HUES64 (cell line): ENCODE results near the gene ADCY2.

Experiments
- H3K27ac ChIP-seq: 2 replicates; pipeline ENCODE4 v1.7.0; 2013; ENCODE audit warnings: low read depth, low read length, inconsistent platforms
- H3K27me3 ChIP-seq: 2 replicates; pipeline ENCODE4 v1.6.1; 2013; ENCODE audit warnings: mild to moderate bottlenecking, low read length; ENCODE audit not compliant: insufficient read depth
- H3K36me3 ChIP-seq: 2 replicates; pipeline ENCODE4 v1.6.1; 2013; ENCODE audit warnings: mild to moderate bottlenecking, low read length; ENCODE audit not compliant: insufficient read depth
- H3K4me1 ChIP-seq: 2 replicates; pipeline ENCODE4 v1.6.1; 2013; ENCODE audit warnings: mild to moderate bottlenecking, low read length, moderate library complexity; ENCODE audit not compliant: insufficient read depth
- H3K4me3 ChIP-seq: 2 replicates; pipeline ENCODE4 v1.5.1; 2013; ENCODE audit warnings: mild to moderate bottlenecking, low read length, moderate library complexity
- H3K9ac ChIP-seq: 2 replicates; pipeline ENCODE4 v1.6.1; 2013; ENCODE audit warnings: mild to moderate bottlenecking, low read depth, low read length
- H3K9me3 ChIP-seq: 2 replicates; pipeline ENCODE4 v1.6.1; 2013; ENCODE audit warnings: low read depth, low read length; ENCODE audit not compliant: insufficient read depth
- WGBS: fragments of 150-250, 120-280 bp; methylation state at CpG from one replicate; pipeline ENCODE4 v1.1.7; 2013; ENCODE audit warnings: missing lambda C conversion rate; 5-methylcytosine and 5-hydroxymethylcytosine counted together

The ADCY2 gene

DNA sequence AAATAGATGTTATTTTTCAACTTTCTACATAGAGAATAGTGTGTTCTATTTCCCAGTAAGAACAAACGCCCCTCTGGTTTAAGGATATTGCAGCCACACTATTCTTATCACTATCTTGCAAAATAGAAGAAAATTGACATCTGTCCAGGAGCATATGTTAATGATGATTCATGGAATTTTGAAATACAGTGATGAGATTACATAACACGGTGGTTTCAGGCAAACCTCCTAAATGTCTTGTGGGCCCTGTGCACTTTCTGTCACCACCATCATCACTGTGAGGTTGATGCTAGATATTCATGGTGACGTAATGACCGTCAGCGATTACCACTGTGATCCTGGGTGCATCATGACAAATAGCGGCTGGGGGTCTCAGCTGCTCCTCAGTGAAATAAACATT, 406.9 kb downstream of the ADCY2 start:
- WGBS = 98% methylated on average over 5 of the region's 6 CpGs

GRCh38 chr5:7803937-7804336, 408.0 kb downstream of the ADCY2 start:
- no peak overlapping the region for H3K4me3 ChIP-seq
- H3K27ac ChIP-seq = no peak overlapping the region
- peaks cover 49% of the 10 kb centered on the region; the same call in 1 of the 2 replicates for H3K36me3 ChIP-seq
- 92% methylated on average over 1 of the region's 2 CpGs for WGBS
- no peaks in the 10 kb centered on the region for H3K27me3 ChIP-seq
- H3K4me1 ChIP-seq = no peaks in the 10 kb centered on the region
- H3K9me3 ChIP-seq = no peaks in the 10 kb centered on the region
- no peak overlapping the region for H3K9ac ChIP-seq

More for the DNA sequence above, 406.9 kb downstream of the ADCY2 start:
- H3K27me3 ChIP-seq = no peaks in the 10 kb centered on the region
- H3K4me1 ChIP-seq = no peaks in the 10 kb centered on the region
- no peak overlapping the region for H3K9ac ChIP-seq
- no peak overlapping the region for H3K4me3 ChIP-seq
- H3K9me3 ChIP-seq = no peaks in the 10 kb centered on the region
- peaks cover 49% of the 10 kb centered on the region; the same call in 1 of the 2 replicates for H3K36me3 ChIP-seq
- H3K27ac ChIP-seq = no peak overlapping the region

GRCh38 chr5:7805379-7805778, 409.4 kb downstream of the ADCY2 start:
- H3K27me3 ChIP-seq = no peaks in the 10 kb centered on the region
- no peak overlapping the region for H3K4me3 ChIP-seq
- H3K4me1 ChIP-seq = no peaks in the 10 kb centered on the region
- H3K9me3 ChIP-seq = no peaks in the 10 kb centered on the region
- 88% methylated on average over 2 of the region's 2 CpGs for WGBS
- H3K36me3 ChIP-seq = peaks cover 49% of the 10 kb centered on the region; the same call in 1 of the 2 replicates
- no peak overlapping the region for H3K27ac ChIP-seq
- H3K9ac ChIP-seq = no peak overlapping the region

DNA sequence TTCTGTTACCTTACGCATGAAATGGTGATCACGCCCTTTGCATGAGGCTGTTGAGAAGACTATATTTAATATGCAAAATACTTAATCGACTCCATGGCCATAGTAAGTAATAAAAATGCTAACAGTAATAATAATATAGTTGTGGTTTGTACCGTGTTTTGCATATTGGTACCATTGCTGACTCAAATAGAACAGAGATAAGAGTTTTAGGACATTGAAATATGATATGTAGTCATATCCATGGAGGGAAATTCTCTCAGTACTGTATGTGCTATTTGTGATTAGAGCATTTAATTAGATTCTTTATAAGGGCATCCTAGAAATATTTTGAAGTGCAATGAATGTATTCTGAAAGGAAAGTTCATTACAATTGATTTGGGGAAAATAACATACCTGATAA, 413.1 kb downstream of the ADCY2 start:
- Histone ChIP-seq H3K27me3 (no peaks in the 10 kb centered on the region), H3K27ac (no peak overlapping the region), H3K9me3 (no peaks in the 10 kb centered on the region), H3K9ac (no peak overlapping the region), H3K36me3 (peaks cover 32% of the 10 kb centered on the region; the same call in 1 of the 2 replicates), H3K4me3 (no peak overlapping the region), H3K4me1 (no peaks in the 10 kb centered on the region; the same call in 1 of the 2 replicates)
- 96% methylated on average over 1 of the region's 4 CpGs for WGBS

DNA sequence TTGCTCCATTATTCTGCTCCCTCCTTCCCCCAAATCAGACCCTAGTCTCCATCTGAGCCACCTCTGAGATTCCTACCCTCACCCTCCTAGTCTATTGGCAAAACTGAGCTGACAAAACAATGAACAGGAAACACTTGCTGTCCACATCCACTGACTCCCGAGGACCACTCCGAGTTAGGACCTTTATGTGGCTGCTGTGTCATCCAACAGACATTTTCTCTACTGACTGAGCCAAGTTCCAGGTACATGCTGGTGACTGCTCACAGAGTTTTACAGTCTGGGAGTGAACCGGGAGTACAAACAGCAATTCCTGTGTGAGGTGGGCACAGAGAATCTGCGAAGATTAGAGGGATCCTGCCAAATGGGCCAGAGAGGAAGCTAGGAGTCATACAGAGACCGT, 415.8 kb downstream of the ADCY2 start:
- H3K36me3 ChIP-seq = peaks cover 8% of the 10 kb centered on the region; the same call in 1 of the 2 replicates
- WGBS = 93% methylated on average over 5 of the region's 5 CpGs
- no peak overlapping the region for H3K9ac ChIP-seq
- peaks cover 20% of the 10 kb centered on the region for H3K4me1 ChIP-seq
- no peaks in the 10 kb centered on the region for H3K9me3 ChIP-seq
- H3K27me3 ChIP-seq = no peaks in the 10 kb centered on the region
- no peak overlapping the region for H3K27ac ChIP-seq
- no peak overlapping the region for H3K4me3 ChIP-seq

GRCh38 chr5:7813007-7813406, 417.1 kb downstream of the ADCY2 start:
- Histone ChIP-seq H3K27me3 (no peaks in the 10 kb centered on the region), H3K36me3 (peaks cover 6% of the 10 kb centered on the region; the same call in 1 of the 2 replicates), H3K9ac (no peak overlapping the region), H3K27ac (no peak overlapping the region), H3K4me3 (no peak overlapping the region), H3K9me3 (no peaks in the 10 kb centered on the region), H3K4me1 (peaks cover 24% of the 10 kb centered on the region)
- 93% methylated on average over 2 of the region's 2 CpGs for WGBS

DNA sequence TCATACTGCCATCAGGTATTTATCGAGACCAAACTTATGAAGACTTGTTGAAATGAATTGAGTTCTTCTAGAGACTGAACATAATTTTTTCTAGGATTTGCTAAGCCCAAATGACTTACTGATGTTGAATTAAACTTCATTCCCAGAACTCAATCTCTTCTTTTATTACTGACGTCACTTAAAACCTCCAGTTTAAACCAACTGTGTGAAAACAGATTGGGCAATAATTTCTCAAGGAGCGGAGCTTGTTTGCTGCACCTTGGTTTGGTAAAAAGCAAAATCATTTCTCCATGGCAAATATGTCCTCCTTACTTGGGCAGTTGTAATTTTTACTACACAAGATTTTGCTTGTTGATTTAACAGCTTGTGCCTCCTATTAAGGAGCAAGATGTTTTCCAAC, 417.6 kb downstream of the ADCY2 start:
- WGBS = 96% methylated on average over 3 of the region's 3 CpGs
- peaks cover 24% of the 10 kb centered on the region for H3K4me1 ChIP-seq
- no peaks in the 10 kb centered on the region for H3K27me3 ChIP-seq

DNA sequence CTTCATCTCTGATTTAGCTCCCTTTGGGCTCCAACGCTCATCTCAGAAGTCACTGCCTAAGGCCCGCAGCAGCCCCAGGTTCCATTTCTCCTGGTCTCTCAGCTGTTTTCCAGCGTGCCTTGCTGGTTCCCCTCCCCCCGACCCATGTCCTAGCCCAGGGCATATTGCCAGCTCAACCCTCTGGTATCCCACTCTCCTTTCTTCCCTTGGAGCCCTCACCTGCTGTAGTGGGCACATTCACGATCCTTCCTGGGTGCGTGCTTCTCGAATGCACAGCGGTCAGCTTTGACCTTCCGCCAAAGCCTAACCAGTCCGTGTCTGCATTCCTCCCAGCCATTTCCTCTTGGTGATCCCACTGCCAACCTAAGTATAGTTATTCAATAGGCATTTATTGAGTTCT, 418.9 kb downstream of the ADCY2 start:
- Histone ChIP-seq H3K27me3 (no peaks in the 10 kb centered on the region), H3K4me3 (no peak overlapping the region), H3K9ac (no peak overlapping the region), H3K27ac (no peak overlapping the region), H3K36me3 (peaks cover 19% of the 10 kb centered on the region; the same call in 1 of the 2 replicates), H3K4me1 (peaks cover 24% of the 10 kb centered on the region), H3K9me3 (no peaks in the 10 kb centered on the region)
- 92% methylated on average over 10 of the region's 10 CpGs for WGBS

More for the DNA sequence above, 417.6 kb downstream of the ADCY2 start:
- no peaks in the 10 kb centered on the region for H3K9me3 ChIP-seq
- H3K9ac ChIP-seq = no peak overlapping the region
- H3K4me3 ChIP-seq = no peak overlapping the region
- H3K27ac ChIP-seq = no peak overlapping the region
- H3K36me3 ChIP-seq = peaks cover 7% of the 10 kb centered on the region; the same call in 1 of the 2 replicates

- Histone ChIP-seq H3K27ac (peak overlapping the region; percentile 80), H3K27me3 (no peaks in the 10 kb centered on the region), H3K9me3 (no peaks in the 10 kb centered on the region), H3K9ac (peak overlapping the region; percentile 42), H3K4me3 (peak overlapping the region; percentile 24), H3K4me1 (peaks cover 24% of the 10 kb centered on the region), H3K36me3 (peaks cover 28% of the 10 kb centered on the region; the same call in 1 of the 2 replicates)
- 18% methylated on average over 12 of the region's 12 CpGs for WGBS
Measured at GRCh38 chr5:7815892-7816534, 420.1 kb downstream of the ADCY2 start.

- H3K4me3 ChIP-seq = no peak overlapping the region; the same call in 1 of the 2 replicates
- H3K9me3 ChIP-seq = no peaks in the 10 kb centered on the region
- H3K36me3 ChIP-seq = peaks cover 33% of the 10 kb centered on the region; the same call in 1 of the 2 replicates
- 66% methylated on average over 9 of the region's 9 CpGs for WGBS
- H3K4me1 ChIP-seq = peaks cover 24% of the 10 kb centered on the region
- H3K27me3 ChIP-seq = no peaks in the 10 kb centered on the region
- peak overlapping the region; percentile 80 for H3K27ac ChIP-seq
- H3K9ac ChIP-seq = peak overlapping the region; percentile 42
Measured at GRCh38 chr5:7816535-7816901, 420.6 kb downstream of the ADCY2 start.

DNA sequence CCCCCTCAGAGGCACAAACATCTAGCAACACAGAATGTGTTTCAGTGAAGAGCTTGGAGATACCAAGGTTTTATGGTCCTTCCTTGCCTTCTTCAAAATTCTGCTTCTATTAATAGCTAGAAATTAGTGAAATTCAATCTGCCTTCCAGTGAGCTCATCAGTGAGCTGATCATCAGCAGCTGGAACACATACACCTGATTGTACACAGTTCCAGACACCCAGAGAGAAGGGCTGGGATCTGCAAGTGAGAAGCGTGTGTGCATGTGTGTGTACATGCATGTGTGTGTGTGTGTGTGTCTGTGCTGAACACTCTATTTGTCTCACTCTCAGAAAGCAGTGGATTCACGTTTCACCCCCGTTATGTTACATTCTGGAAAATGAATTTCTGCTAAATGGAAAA, 426.5 kb downstream of the ADCY2 start:
- no peaks in the 10 kb centered on the region for H3K4me1 ChIP-seq
- H3K27me3 ChIP-seq = no peaks in the 10 kb centered on the region
- no peak overlapping the region for H3K4me3 ChIP-seq
- H3K9me3 ChIP-seq = no peaks in the 10 kb centered on the region
- H3K36me3 ChIP-seq = peaks cover 58% of the 10 kb centered on the region
- H3K9ac ChIP-seq = no peak overlapping the region
- no peak overlapping the region for H3K27ac ChIP-seq
- WGBS = 80% methylated on average over 3 of the region's 3 CpGs
